Activated CD8-positive, alpha-beta memory T cell treated with anti-CD3 and anti-CD28 coated beads, Interleukin-2, amount 50 U/mL, for 24 hours (primary cell): ENCODE results near the gene BRAP.
"Not testable (repeated sequence)": the region's sequence is repeated elsewhere in the genome, so short reads cannot be mapped to it uniquely, and the experiment has no call there.

Experiments used
- DNase-seq: peaks from one replicate; pipeline ENCODE4 v3.0.0-alpha.2; 2020; ENCODE audit errors: extremely low read depth

The BRAP gene

DNA sequence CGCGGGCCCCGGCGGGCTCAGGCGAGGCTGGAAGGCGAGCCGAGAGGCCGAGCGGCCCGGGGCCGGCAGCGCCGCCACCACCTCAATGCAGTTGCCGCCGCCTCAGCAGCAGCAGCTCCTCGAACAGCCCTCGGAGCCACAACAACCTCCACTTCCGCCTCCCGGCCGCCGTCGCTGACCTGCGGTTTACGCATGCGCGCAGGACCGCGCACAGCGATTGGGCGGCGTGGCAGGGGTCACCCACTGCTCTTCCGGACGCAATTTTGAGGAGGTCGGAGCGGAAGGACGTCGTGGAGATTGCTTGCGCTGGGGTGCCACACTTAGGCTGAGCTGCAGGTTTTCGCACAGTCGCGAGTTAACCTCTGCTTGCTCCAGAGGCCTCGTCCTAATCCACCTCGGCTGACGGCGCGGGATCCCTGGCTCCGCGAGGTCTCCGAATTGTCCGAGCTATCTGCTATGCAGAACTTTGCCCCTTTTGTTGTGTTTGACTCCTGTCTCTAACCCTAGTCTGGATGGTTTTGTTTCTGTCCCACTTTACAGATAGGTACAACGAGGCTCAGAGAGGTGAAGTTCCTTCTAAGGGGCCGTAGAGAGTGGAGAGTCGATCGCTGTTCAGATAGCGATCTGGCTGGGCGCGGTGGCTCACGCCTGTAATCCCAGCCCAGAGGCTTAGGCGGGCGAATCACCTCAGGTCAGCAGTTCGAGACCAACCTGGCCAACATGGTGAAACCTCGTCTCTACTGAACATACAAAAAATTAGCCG, at the start of gene BRAP, which contains the start of gene ACAD10:
BRAP (minus strand) TSS at position 146 of the 763 bp plus-strand sequence. CDS start 164 bp downstream, outside the sequence.
ACAD10 (plus strand) TSS at position 243 of the 763 bp plus-strand sequence. CDS start 6,657 bp downstream, outside the sequence.
- peak; percentile 86 for DNase-seq

DNA sequence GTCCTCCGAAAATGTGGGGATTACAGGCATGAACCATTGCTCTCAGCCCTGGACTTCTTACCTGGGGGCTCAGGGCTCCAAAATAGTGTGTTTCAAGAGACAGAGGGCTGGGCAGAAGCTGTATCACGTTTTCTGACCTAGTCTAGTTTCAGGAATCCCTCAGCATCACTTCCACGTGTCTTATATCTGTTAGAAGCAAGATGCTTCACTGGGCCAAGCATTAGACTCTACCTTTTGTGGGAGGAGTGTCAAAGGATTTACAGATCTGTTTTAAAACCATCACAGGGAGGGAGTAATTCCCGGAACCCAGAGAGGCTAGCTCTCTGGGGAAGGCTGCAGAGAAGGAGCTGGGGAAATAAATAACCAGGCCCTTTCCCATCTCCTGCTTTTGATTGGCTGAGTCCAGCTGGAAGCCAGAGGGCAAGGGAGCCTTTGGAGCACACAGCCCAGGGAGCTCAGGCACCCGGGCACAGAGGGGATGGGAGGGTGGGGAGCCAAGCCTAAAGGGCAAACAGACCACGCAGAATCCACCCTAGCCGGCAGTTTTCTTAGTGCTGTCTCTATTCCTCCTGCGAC, 47.7 kb upstream of the BRAP start:
- DNase-seq: no peak

DNA sequence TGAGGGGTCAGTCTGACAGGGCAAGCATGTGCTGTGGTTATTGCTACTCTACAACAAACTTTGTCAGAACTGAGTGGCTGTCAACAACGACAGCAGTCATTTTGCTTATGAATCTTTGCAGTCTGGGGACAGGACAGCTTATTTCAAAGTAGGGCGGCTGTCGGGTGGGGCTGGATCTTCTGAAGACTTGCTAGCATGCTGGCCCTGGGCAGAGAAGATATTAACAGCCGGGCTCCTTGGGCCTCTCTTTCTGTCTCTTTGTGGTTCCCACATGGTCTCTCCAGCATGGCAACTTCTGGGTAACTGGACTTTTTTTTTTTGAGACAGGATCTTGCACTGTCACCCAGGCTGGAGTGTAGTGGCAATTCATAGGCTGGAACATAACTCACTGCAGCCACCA, 47.0 kb upstream of the BRAP start:
- no peak for DNase-seq

DNA sequence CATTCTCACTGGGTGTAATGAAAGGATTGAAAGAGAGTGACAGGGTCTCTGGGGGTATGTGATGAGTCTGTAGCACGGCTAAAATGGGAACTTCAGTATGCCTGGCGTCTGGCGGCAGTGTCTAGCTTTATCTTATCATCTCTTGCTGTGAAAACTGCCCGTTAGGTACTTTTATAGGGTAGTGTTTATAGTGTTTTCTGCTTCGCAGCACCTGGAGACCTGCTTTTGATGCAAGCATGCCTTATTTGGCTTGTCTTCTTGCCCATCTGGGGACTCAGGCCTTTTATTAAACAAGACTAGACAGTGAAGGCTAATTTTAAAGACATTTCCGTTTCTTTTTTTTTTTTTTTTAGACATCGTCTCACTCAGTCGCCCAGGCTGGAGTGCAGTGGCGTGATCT, 44.7 kb upstream of the BRAP start:
- DNase-seq: no peak

DNA sequence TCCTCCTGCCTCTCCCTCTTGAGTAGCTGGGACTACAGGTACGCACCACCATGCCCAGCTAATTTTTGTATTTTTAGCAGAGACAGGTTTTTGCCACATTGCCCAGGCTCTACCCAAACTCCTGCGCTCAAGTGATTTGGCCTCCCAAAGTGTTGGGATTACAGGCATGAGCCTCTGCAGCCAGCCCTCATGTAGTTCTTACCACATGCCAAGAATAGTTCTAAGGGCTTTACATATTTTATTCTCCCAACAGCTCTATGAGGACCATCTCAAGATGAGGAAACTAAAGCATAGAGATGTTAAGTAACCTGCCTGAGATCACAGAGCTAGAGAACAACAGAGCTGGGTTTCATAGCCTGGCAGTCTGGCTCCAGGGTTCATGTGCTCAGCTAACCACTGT, 43.0 kb upstream of the BRAP start:
- DNase-seq: no peak

GRCh38 chr12:111723646-111724360, 38.0 kb upstream of the BRAP start:
- DNase-seq: not testable (repeated sequence)

- no peak for DNase-seq
These were observed 34.7 kb upstream of the BRAP start for GRCh38 chr12:111720457-111720856.

DNA sequence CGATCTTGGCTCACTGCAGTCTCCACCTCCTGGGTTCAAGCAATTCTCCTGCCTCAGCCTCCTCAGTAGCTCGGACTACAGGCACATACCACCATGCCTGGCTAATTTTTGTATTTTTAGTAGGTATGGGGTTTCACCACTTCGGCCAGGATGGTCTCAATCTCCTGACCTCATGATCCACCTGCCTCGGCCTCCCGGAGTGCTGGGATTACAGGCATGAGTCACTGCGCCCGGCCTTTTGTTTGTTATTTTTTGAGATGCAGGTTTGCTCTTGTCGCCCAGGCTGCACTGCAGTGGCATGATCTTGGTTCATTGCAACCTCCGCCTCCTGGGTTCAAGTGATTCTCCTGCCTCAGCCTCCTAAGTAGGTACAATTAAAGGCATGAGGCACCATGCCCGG, 33.6 kb upstream of the BRAP start:
- not testable (repeated sequence) for DNase-seq

- no peak for DNase-seq
These were observed 29.5 kb upstream of the BRAP start for GRCh38 chr12:111715279-111715678.

- DNase-seq: no peak
These were observed 20.4 kb upstream of the BRAP start for GRCh38 chr12:111706145-111706544.

DNA sequence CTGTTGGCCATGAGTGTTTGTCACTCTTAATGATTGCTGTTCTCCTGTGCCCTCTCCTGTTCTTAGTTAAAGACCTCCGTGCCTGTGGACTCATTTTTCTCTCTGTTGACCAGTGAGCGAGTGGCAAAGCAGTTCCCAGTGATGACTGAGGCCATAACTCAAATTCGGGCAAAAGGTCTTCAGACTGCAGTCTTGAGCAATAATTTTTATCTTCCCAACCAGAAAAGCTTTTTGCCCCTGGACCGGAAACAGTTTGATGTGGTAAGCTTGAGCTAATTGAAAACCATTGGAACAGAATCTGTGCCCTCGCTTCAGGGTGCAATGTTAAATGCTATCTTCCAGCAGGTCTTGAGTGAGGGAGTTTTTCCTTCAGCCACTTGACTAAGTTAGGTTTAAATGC, 19.9 kb upstream of the BRAP start:
- DNase-seq: no peak

DNA sequence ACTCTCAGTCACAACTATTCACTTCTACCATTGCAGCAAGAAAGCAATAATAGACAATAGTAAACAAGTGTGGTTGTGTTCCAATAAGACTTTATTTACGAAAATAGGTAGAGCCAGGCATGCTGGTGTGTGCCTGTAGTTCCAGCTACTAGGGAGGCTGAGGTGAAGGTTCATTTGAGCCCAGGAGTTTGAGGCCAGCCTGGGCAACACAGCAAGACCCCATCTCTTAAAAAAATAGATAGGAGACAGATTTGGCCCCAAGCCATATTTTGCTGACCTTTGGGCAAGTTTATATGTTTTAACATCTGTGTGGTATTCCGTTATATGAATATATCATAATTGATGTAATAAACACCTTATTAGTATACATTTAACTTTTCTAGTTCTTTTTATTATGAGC, 14.2 kb upstream of the BRAP start:
- no peak for DNase-seq

DNA sequence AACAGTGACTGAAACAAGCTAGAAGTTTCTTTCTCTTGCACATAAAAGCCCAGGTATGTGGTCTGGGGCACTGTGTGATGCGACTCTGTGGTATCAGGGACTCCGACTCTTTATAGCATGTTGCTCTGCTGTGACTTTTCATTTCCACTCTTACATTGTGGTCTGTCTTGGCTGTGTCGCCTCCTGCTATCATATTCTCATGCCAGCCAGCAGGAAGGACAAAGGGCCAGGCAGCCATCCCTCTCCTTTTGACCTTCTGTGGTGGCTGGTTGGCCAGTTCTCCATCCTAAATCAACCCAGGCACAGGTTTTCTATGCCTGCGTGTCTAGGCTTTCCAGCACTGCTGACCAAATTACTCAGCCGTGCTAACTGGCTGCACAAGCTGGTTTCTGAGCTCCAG, 8.1 kb upstream of the BRAP start:
- DNase-seq: no peak

DNA sequence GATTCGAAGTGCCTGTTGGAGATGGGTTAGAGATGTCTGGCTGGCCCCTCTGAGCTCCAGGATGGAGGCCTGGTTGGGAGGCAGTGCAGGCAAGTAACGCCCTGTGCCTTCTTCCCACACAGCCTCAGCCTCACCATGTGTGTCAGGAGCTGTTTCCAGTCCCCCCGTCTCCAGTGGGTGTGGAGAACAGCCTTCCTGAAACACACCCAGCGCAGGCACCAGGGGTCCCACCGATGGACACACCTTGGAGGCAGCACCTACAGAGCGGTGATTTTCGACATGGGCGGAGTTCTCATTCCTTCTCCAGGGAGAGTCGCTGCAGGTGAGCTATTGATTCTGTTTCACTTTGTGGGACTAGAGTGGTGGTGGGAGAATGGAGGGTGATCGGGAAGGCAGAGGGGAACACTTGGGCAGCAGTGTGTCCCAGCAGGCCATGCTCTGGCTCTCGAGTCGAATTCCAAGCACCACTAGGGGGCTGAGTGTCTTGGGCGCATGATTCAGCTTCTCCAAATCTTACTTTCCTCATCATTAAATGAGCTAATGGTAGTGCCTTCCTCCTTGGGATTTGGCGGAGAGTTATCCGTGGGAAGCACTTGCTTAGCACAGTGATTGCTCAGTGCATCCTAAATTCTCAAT, 6.9 kb upstream of the BRAP start:
- no peak for DNase-seq

DNA sequence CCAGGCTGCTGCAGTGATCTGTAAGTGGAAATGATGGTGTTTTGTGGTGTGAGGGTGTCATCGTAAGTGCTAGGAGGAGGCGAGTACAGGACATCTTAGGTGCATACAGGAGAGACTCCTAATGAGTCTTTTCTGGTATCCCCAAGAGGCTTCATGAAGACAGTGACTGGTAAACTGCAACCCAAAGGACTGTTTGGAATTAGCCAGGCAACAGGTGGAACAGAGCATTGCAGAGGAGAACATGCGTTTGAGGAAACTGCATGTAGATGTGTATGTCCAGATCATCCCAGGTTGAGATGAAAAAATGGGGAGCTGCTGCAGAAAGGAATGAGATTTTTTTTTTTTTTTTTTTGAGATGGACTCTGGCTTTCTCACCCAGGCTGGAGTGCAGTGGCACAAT, 5.5 kb upstream of the BRAP start:
- no peak for DNase-seq

DNA sequence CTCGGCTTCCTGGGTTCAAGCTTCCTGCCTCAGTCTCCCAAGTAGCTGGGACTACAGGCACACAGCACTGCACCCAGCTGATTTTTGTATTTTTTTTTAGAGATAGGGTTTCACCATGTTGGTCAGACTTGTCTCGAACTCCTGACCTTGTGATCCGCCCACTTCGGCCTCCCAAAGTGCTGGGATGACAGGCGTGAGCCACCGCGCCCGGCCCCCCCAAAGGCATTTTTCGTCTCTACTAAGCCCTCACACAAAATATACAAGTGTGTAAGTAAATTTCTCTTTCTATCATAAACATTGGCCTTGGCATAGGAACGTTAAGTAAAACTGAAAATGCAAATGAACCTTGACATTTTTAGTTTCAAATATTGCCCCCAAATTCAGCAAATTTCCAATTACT, 2.2 kb upstream of the BRAP start:
- DNase-seq: no peak

GRCh38 chr12:111687255-111687654, 1.5 kb upstream of the BRAP start:
- no peak for DNase-seq

DNA sequence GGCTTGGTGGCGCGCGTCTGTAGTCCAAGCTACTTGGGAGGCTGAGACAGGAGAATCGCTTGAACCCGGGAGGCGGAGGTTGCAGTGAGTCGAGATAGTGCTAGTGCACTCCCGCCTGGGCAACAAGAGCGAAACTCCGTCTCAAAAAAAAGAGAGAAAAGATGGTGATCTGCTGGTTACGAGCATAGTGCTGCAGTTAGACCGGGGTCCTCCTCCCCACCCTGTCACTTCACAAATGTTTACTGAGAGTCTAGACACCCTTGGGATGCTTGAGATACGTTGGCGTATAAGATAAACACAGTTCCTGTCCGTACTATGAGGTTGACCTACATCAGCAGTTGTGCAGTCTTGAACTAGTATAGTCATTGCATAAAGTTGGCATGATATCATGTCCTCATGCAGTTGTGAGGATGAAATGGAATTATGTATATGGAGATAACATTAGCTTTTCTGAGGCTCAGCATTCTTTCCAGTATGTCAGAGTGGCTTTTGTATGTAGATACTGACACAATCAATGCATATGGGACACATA, 884 bp upstream of the BRAP start:
- DNase-seq: no peak

DNA sequence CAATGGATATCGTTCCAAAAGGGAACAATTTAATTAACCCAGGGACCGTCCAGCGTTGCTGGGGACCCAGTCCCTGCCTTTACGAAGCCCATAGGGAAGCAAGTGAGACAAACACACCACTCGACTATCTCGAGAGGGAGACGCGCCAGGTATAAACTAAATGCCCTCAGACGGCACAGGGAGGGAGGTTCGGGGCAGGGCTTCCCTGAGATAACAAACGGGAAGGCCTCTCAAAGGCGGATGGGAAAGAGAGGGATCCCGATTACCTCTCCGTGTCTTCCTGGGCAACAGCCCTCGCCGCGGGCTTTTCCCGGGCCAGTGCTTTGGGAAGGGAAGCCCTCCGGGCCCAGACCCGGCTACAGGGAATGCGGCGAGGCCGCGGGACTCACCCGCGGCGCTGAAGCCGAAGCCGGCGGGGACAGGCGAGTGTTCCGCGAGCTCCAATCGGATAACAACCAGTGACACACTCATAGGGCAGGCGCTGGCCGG, 390 bp downstream of the BRAP start:
- no peak for DNase-seq

GRCh38 chr12:111684485-111685198, 1.1 kb downstream of the BRAP start:
- DNase-seq: not testable (repeated sequence)

DNA sequence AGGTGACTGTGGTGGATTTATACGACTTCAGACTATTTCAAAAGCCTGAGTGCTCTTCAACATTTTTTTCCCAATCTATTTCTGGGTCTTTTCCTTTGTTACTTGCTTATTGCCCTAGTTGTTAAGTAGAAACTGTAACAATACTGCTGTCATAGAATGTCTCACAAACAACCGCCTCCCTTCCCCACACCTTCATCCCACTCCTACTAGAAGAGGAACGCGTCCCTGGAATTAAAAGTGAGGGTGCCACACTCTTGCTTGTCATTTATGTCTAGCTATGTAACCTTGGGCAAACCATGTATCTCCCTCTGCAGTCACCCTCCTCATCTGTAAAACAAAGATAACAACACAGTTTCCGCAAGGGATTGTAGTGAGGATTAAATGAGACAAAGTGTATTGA, 8.6 kb downstream of the BRAP start:
- DNase-seq: no peak
